ENCODE measurements around the gene LYSMD1.

The LYSMD1 gene

DNA sequence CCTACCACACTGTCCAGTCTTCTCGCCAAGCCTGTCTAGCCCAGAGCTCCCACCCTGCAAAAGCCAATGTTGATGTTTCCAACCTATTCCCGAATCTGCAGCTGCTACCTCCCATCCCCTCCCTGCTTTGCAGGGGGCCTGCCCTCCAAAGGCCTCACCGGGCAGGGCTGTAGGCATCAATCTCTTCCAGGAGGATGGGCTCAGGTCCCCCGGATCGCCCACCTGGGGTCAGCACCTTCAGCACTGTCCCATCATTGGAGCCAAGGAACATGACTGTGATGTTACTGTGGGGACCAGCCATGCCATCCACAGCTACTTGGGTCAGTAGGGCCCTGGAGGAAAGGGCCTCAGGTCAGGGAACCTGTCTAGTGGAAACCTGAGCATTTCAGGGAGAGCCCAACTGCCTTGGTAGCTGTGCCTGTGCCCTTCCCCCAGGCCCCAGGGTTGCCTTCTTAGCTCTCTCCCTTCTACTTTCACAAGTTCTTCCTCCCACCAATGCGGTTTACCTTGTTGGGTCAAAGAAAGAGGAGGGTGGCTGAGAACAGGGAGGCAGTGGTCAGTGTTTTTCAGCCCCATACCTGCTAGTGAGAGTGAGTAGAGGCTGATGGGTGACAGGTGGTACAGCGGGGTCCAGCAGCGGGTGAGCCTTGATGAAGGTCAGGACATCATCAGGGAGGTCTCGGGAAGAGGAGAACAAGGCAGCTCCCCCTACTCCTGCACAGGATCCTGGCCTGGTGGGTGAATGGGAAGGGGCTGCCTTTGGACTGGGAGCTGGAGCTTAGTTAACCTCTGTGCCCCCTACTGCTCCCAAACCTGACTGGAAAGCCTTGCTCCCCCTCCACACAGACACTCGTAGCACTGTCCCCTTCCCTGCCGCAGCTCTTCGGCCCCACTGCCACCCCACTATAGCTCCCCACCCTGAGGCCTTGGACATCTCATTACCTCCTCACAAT is 30.0 kb downstream of the LYSMD1 start:
- DNase-seq, result no peak

DNA sequence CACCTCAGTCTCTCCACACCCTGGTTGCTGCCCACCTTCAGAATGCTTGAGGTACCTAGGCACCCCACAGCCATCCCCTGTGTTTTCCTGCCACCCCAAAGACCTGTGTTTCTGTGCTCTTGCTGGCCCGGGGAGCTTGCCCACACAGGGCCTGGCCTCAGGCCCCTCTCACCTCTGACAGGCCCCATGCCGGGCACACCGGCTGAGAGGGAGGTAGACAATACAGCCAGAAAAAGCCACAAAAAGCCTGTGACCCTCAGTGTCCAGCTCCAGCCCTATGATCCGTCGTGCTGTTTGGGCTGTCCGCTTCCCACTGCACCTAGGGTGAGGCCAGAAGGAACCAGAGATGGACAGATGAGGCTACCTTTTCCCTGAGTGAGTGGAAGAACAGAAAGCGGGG is 30.7 kb downstream of the LYSMD1 start:
- DNase-seq, result no peak

DNA sequence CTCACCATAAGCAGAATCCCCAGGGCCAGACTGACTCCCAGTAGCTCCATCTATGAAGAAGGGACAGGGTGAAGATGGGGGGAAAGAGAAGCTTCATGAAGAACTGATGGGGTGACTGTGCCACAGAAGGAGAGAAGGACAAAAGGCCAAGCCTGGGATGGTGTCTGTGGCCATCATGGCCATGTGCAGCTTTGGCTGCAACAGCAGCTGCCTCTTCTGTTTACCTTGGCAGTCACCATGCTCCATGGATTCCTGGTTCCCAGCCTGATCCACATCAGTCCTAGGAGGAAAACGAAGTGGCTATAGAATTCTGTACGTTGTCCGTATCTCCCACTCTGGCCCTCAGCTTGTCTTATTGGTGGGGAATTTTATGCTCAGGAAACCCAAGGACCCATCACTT is 31.3 kb downstream of the LYSMD1 start:
- DNase-seq, result no peak

DNA sequence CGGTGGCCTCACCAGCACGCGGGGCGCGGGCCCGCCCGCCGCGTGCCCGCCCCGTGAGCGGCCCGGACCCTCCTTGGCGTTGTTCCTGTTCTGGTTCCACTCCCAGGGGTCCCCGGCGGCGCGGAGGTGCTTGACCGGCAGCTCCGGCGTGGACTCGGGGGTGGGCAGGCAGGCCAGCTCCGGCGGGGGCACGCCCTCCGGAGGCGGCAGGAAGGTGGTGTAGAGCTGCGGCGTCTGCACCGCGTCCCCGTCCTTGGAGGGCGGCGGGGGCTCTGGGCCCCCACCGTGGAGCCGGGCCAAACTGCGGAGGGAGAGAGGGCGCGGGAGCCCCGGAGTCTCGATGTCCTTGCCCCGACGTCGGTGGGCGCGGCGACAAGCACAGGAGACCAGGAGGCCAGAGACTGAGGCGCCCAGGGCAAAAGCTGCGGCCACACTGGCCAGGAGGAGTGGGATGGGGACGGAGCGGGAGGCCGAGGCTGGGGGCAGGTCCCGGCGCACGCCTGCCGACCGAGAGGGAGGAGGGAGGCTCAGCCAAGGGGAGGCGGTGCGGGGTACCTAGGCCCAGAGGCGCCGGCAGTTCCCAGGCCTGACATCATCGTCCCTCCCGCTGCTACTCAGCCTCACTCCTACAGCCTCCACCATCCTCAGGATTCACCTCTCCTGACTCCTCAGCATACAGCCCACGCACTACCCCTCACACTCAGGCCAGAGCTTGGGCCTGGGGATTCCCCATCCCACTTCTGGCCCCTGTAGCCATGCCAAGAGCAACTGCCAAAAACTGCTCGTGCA is 32.5 kb downstream of the LYSMD1 start:
- DNase-seq, result no peak

DNA sequence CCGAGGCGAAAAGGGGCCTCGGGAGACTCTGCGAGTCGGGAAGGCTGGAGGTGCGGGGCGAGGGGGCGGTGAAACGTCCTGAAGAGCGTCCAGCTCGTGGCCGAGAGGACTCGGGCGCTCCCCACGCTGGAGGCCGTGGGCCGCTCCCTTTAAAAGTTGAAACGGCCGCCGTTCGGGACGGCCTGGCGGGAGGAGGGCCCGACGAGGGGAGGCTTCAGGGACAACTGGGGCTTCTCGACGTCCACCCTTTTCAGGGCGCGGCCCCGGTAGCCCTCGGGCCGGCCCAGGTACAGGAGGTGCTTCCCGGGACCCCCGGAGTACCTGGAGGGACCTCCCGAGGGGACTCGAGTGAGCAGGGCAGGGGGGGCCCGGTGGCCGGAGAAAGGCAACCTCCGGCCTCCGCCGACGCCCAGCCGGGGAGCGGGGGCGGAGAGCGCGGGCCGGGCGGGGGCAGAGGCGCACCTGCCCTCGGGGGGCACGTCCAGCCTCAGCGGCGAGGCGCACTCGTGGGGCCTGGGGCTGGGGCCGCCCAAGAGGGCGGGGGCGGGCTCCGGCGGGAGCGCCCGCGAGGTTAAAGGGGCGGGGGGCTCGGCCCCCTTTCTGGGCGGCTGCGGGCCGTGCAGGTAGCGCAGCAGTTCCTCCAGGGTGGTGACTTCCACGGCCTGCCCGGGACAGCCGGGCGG is 33.2 kb downstream of the LYSMD1 start:
- DNase-seq, result no peak

DNA sequence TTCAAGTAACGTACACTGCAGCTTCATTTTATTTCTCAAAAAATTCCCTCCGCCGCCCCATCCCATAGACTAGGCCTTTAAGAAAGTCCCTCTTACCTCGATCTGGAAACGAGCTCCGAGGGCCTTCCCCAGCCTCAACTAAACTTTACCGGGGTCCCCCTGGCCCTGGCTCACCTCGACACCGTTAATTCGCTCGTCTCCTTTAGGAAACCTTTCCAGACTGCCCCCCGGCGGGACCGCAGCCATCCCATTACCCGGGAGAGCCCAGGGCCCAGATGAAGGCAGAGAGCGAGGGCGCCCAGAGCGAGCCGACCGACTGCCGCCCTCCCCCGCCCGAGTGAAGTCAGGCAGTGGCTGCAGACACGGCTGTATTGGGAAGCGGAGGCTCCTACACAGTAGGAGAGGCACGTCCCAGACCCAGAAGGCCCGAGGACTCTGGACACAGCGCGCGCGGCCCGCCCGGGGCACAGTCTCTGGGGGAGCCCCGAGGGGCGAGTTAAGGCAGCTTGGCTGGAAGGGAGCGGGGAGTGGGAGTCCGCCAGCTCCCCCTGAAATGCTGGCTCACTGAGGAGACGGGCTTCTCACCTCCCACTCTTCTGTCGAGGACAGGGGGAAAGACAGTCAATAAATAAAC is 33.9 kb downstream of the LYSMD1 start:
- DNase-seq, result no peak

DNA sequence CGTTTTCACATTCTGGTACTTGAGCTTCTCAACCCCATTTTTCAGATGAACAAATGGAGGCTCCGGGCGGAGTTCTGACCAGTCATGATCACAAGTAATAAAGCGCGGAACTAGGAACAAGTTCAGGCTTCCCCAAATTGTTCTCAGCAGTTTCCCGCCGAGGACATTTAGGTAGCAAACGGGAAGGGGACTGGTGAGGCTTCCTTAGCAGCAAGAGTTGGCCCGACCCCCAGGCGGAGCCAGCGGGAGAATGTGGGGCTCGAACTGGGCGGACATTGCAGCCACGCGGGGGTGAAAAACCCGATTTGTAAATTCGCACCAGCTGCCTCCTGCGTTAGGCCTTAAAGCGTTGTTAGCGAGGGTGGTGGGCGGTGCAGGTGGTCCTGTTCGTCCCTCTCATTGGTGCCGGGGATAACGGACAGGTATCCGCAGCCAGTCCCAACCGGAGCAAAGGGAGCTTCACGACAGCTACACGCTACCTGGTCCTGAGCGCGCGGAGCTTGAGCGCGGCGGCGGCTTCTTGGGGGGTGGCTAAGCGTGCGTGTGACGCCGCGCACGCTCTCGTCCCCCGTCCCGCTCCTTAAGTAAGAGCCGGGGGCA is 34.6 kb downstream of the LYSMD1 start:
- DNase-seq, result peak; percentile 83

DNA sequence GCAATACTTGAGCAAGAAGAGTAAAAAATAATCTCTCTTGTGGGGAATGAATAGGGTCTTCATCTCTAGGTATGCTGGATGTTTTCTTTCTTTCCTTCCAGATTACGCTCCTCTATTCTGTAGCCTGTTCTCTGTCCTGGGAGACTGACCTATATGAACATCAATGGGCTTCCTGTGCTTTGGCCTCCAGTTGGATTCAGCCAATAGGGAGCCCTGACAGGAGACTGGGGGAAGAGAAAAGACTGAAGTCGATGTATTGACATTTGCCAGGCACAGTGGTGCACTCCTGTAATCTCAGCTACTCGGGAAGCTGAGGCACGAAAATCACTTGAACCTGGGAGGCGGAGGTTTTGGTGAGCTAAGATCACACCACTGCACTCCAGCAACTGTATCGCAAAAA is 36.9 kb downstream of the LYSMD1 start:
- DNase-seq, result no peak

DNA sequence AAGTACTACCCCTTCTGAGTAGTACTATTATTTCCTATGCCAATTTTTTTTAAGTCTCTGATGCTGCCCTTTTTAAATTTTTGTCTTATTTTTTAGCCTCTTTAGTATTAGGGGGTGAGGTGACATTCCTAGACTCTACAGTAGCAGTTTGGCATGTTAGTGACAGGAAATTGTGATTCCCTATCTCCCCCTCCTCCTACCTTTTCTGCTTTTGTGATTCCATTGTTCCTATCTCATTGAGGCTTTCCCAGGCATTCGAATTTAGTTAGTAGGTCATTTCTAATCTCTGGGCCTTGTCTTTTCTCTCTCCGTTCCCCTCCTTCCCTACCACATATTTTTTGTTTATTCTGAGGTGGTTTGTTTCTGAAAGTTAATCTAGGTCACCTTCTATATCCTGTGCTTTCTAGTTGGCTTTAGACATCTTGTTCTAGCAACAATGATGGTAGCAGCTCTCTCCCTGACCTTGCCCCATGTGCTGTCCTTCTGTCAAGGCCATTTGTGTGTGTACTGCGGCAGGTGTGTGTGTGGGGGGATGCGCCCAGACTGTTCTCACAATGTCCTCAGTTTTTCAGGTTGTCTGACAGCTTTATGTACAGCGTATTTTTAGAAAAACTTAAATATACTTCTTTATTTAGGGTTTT is 40.8 kb downstream of the LYSMD1 start:
- no peak for DNase-seq

DNA sequence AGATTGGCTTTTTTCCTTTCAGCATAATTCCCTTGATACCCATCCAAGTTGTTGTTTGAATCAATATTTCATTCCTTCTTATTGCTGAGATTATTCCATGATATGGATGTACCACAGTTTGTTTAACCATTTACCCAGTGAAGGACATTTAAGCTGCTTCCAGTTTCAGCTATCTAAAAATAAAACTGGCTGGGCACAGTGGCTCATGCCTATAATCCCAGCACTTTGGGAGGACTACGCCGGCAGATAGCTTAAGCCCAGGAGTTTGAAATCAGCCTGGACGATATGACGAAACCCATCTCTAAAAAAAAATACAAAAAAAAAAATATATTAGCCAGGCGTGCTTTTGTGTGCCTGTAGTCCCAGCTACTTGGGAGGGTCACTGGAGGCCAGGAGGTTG is 51.8 kb downstream of the LYSMD1 start:
- no peak for DNase-seq
